Activated CD8-positive, alpha-beta memory T cell treated with anti-CD3 and anti-CD28 coated beads, Interleukin-2, amount 50 U/mL, for 24 hours (primary cell): ENCODE results near the gene SLITRK6.
"Not testable (repeated sequence)": the region's sequence is repeated elsewhere in the genome, so short reads cannot be mapped to it uniquely, and the experiment has no call there.

Experiments used
- DNase-seq: peaks from one replicate; pipeline ENCODE4 v3.0.0-alpha.2; 2020; ENCODE audit errors: extremely low read depth

SLITRK6 gene

GRCh38 chr13:85799097-85799582 lies at the start of gene SLITRK6:
Gene SLITRK6, minus strand, starts transcription at chr13:85799419. Its CDS starts 2,911 bp downstream, at chr13:85796508.
- no peak for DNase-seq

GRCh38 chr13:85847012-85847411 lies 47.8 kb upstream of the SLITRK6 start:
- DNase-seq = no peak

- DNase-seq = no peak
These were observed 42.2 kb upstream of the SLITRK6 start for GRCh38 chr13:85841427-85841826.

- DNase-seq = no peak
These were observed 34.7 kb upstream of the SLITRK6 start for GRCh38 chr13:85833921-85834320.

GRCh38 chr13:85828094-85828684 lies 29.0 kb upstream of the SLITRK6 start:
- no peak for DNase-seq

GRCh38 chr13:85825454-85825853 lies 26.2 kb upstream of the SLITRK6 start:
- DNase-seq = no peak

- DNase-seq = no peak
These were observed 24.6 kb upstream of the SLITRK6 start for GRCh38 chr13:85823832-85824231.

- no peak for DNase-seq
These were observed 20.3 kb upstream of the SLITRK6 start for GRCh38 chr13:85819513-85819912.

GRCh38 chr13:85816413-85816812 lies 17.2 kb upstream of the SLITRK6 start:
- DNase-seq = no peak

- DNase-seq = no peak
These were observed 13.1 kb upstream of the SLITRK6 start for GRCh38 chr13:85812282-85812681.

GRCh38 chr13:85808811-85809210 lies 9.6 kb upstream of the SLITRK6 start:
- DNase-seq = no peak

- no peak for DNase-seq
These were observed 7.4 kb upstream of the SLITRK6 start for GRCh38 chr13:85806553-85807175.

GRCh38 chr13:85798556-85798955 lies 663 bp downstream of the SLITRK6 start:
- DNase-seq = no peak

- no peak for DNase-seq
These were observed 1.9 kb downstream of the SLITRK6 start for GRCh38 chr13:85797311-85797710.

- no peak for DNase-seq
These were observed 14.0 kb downstream of the SLITRK6 start for GRCh38 chr13:85785205-85785604.

- no peak for DNase-seq
These were observed 26.9 kb downstream of the SLITRK6 start for GRCh38 chr13:85772367-85772766.

GRCh38 chr13:85771856-85772255 lies 27.4 kb downstream of the SLITRK6 start:
- DNase-seq = no peak

- no peak for DNase-seq
These were observed 30.3 kb downstream of the SLITRK6 start for GRCh38 chr13:85768946-85769345.

GRCh38 chr13:85755123-85755522 lies 44.1 kb downstream of the SLITRK6 start:
- DNase-seq = no peak

- not testable (repeated sequence) for DNase-seq
These were observed 55.9 kb downstream of the SLITRK6 start for GRCh38 chr13:85743201-85743770.
